Midbrain (tissue), 1 donor: ENCODE results near the gene ZNF460.

Experiments
- DNase-seq: peaks from one replicate; lab custom pipeline; 2025; lab: John Stamatoyannopoulos, UW

ZNF460 gene

GRCh38 chr19:57342582-57342981 is 62.3 kb downstream of the ZNF460 start:
- no peak for DNase-seq
